Neural progenitor cell (in vitro differentiated cells): ENCODE results near the gene SEMA3B. TPM values are rescaled to one million over a fixed set of nuclear protein-coding genes. Genes with fewer than 3 reads are reported as not detected.

Source experiments
- DNase-seq: peaks from one replicate; pipeline ENCODE4 v3.0.0-alpha.2; 2016; ENCODE audit warnings: low spot score
- H2AFZ ChIP-seq: fragments of 200-600 bp; sonication (generic); replicated peaks from 2 replicates; pipeline ENCODE4 v1.6.1; 2016; ENCODE audit warnings: antibody characterized with exemption
- H3F3A ChIP-seq: fragments of 200-600 bp; sonication (generic); 2 replicates; pipeline ENCODE4 v1.6.1; 2016; ENCODE audit warnings: antibody characterized with exemption, low read depth
- H3K27ac ChIP-seq: fragments of 200-600 bp; sonication (generic); 2 replicates; pipeline ENCODE4 v1.5.1; 2016; ENCODE audit warnings: mild to moderate bottlenecking
- H3K27me3 ChIP-seq: fragments of 200-600 bp; sonication (generic); 2 replicates; pipeline ENCODE4 v1.6.1; 2016; ENCODE audit warnings: mild to moderate bottlenecking, moderate library complexity
- H3K36me3 ChIP-seq: fragments of 200-600 bp; sonication (generic); 2 replicates; pipeline ENCODE4 v1.5.1; 2016
- H3K4me1 ChIP-seq: fragments of 200-600 bp; sonication (generic); 2 replicates; pipeline ENCODE4 v1.6.1; 2016; ENCODE audit warnings: mixed run types
- H3K4me2 ChIP-seq: fragments of 200-600 bp; sonication (generic); 2 replicates; pipeline ENCODE4 v1.6.1; 2016
- H3K4me3 ChIP-seq: fragments of 200-600 bp; sonication (generic); 2 replicates; pipeline ENCODE4 v1.5.1; 2016
- H3K79me2 ChIP-seq: fragments of 200-600 bp; sonication (generic); 2 replicates; pipeline ENCODE4 v1.6.1; 2016; ENCODE audit warnings: low read depth
- H3K9ac ChIP-seq: fragments of 200-600 bp; sonication (generic); 2 replicates; pipeline ENCODE4 v1.6.1; 2016
- H3K9me3 ChIP-seq: fragments of 200-600 bp; sonication (generic); 2 replicates; pipeline ENCODE4 v1.5.1; 2016; ENCODE audit warnings: low read depth
- H4K20me1 ChIP-seq: fragments of 200-600 bp; sonication (generic); 2 replicates; pipeline ENCODE4 v1.6.1; 2016; ENCODE audit warnings: low read depth
- H3K27ac Mint-ChIP-seq: 3 replicates; pipeline ENCODE4 v1.8.0; 2021; ENCODE audit warnings: mixed read lengths
- H3K27me3 Mint-ChIP-seq: 2 replicates; pipeline ENCODE4 v1.8.0; 2022; ENCODE audit warnings: low read depth, mild to moderate bottlenecking, inconsistent platforms, moderate library complexity, mixed read lengths; ENCODE audit not compliant: insufficient read depth
- H3K36me3 Mint-ChIP-seq: 3 replicates; pipeline ENCODE4 v1.8.0; 2021; ENCODE audit warnings: mixed read lengths
- H3K4me1 Mint-ChIP-seq: 3 replicates; pipeline ENCODE4 v1.8.0; 2021; ENCODE audit warnings: mixed read lengths
- H3K4me3 Mint-ChIP-seq: 3 replicates; pipeline ENCODE4 v1.8.0; 2021; ENCODE audit warnings: mild to moderate bottlenecking, moderate library complexity, mixed read lengths
- H3K9me3 Mint-ChIP-seq: 3 replicates; pipeline ENCODE4 v1.8.0; 2020; ENCODE audit warnings: mixed read lengths
- CTCF ChIP-seq: fragments of 200-600 bp; sonication (generic); IDR thresholded peaks from 2 replicates; pipeline ENCODE4 v1.5.1; 2017; ENCODE audit warnings: antibody characterized with exemption, mild to moderate bottlenecking
- EZH2 ChIP-seq: fragments of 200-600 bp; sonication (generic); IDR thresholded peaks from 2 replicates; pipeline ENCODE4 v1.6.1; 2017; ENCODE audit warnings: antibody characterized with exemption, mild to moderate bottlenecking, moderate library complexity
- EZH2phosphoT487 ChIP-seq: fragments of 200-600 bp; sonication (generic); IDR thresholded peaks from 2 replicates; pipeline ENCODE4 v1.6.1; 2017; ENCODE audit warnings: antibody characterized with exemption
- total RNA-seq: library from RNA; depleted of rRNA; stranded (reverse); fragments of >200 nt; gene quantifications from 2 replicates; pipeline ENCODE4 v1.2.3, GENCODE V29; 2015; ENCODE audit warnings: low replicate concordance

SEMA3B gene
- total RNA-seq, 1 donor from 2014 or later, result 0.80 TPM

- Mint-ChIP-seq H3K27ac (peak overlapping the region; percentile 20), H3K4me1 (peaks cover 71% of the 10 kb centered on the region), H3K4me3 (peak overlapping the region; percentile 25), H3K36me3 (peaks cover 5% of the 10 kb centered on the region), H3K9me3 (no peaks in the 10 kb centered on the region), H3K27me3 (peaks cover 15% of the 10 kb centered on the region)
- Histone ChIP-seq H3K4me1 (peaks cover 38% of the 10 kb centered on the region), H4K20me1 (no peaks in the 10 kb centered on the region), H3K9ac (no peak overlapping the region), H3K27ac (no peak overlapping the region), H3K79me2 (no peaks in the 10 kb centered on the region), H3K27me3 (peaks cover 12% of the 10 kb centered on the region), H3K36me3 (no peaks in the 10 kb centered on the region), H3K9me3 (no peaks in the 10 kb centered on the region), H2AFZ (no peak overlapping the region), H3K4me2 (no peak overlapping the region), H3K4me3 (no peak overlapping the region), H3F3A (peaks cover 14% of the 10 kb centered on the region)
- no peak for DNase-seq
- TF ChIP-seq CTCF (no peak), EZH2phosphoT487 (no peak), EZH2 (no peak)
Observed at GRCh38 chr3:50229490-50229889, 39.5 kb upstream of the SEMA3B start.

DNA sequence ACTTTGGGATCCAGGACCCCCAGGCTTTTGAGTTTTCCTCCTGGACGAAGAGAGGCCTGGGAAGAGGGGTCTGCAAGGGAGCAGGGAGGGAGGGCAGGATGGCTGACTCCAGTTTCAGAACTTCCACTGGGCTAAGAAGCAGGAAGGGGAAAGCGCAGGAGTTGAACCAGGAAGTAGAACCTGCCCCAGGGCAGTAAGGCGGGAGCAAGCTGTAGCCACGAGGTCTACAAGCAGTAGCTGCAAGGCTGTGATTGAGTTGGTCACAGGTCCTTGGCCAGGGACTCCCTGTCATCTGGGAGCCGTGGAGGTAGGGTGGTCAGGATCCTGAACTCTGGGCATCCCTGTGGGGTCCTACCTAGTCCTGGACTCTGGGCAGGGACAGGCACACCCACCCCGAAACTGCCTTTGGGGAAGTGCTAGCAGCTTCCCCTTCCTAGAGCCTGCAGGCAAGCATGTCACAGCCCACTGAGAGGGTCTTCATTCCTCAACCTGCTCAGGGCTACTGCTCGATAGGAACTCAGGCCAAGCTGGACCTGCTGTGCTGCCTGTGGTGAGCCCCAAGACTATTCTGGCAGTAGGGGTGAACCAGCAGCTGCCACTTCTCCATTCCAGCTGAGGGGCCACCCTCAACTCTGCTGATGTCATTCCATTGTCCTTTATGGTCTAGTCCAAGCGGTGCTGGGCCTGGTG lies 38.7 kb upstream of the SEMA3B start:
- Histone ChIP-seq H3K27me3 (peaks cover 12% of the 10 kb centered on the region), H2AFZ (no peak overlapping the region), H3K4me1 (peaks cover 38% of the 10 kb centered on the region), H3K79me2 (no peaks in the 10 kb centered on the region), H3F3A (peaks cover 22% of the 10 kb centered on the region), H3K4me2 (no peak overlapping the region), H4K20me1 (no peaks in the 10 kb centered on the region), H3K9me3 (no peaks in the 10 kb centered on the region), H3K36me3 (no peaks in the 10 kb centered on the region), H3K9ac (no peak overlapping the region), H3K4me3 (no peak overlapping the region), H3K27ac (no peak overlapping the region)
- Mint-ChIP-seq H3K9me3 (no peaks in the 10 kb centered on the region), H3K27me3 (peaks cover 14% of the 10 kb centered on the region), H3K27ac (peak overlapping the region; percentile 20), H3K36me3 (peaks cover 5% of the 10 kb centered on the region), H3K4me1 (peaks cover 68% of the 10 kb centered on the region), H3K4me3 (peak overlapping the region; percentile 58)
- no peak for TF ChIP-seq EZH2phosphoT487
- TF ChIP-seq CTCF, result no peak
- TF ChIP-seq EZH2, result no peak
- DNase-seq, result no peak

GRCh38 chr3:50230794-50231125 lies 38.2 kb upstream of the SEMA3B start:
- no peak overlapping the region for H3K9ac ChIP-seq
- H3K4me2 ChIP-seq, result peak overlapping the region; percentile 45
- H2AFZ ChIP-seq, result no peak overlapping the region
- H3K4me3 ChIP-seq, result no peak overlapping the region
- Mint-ChIP-seq H3K27me3 (peaks cover 13% of the 10 kb centered on the region), H3K4me1 (peaks cover 70% of the 10 kb centered on the region), H3K27ac (peak overlapping the region; percentile 20), H3K36me3 (peaks cover 5% of the 10 kb centered on the region), H3K4me3 (no peak overlapping the region), H3K9me3 (no peaks in the 10 kb centered on the region)
- H3F3A ChIP-seq, result peaks cover 26% of the 10 kb centered on the region
- no peaks in the 10 kb centered on the region for H3K9me3 ChIP-seq
- H3K36me3 ChIP-seq, result no peaks in the 10 kb centered on the region
- H3K4me1 ChIP-seq, result peaks cover 38% of the 10 kb centered on the region
- no peak overlapping the region for H3K27ac ChIP-seq
- no peak for DNase-seq
- TF ChIP-seq EZH2 (no peak), EZH2phosphoT487 (no peak), CTCF (no peak)
- no peaks in the 10 kb centered on the region for H4K20me1 ChIP-seq
- H3K27me3 ChIP-seq, result peaks cover 12% of the 10 kb centered on the region
- H3K79me2 ChIP-seq, result no peaks in the 10 kb centered on the region
